Embryonic facial prominence (tissue), 1 donor: ENCODE data around the gene ANKS3.

ENCODE experiments used
- DNase-seq: peaks from one replicate; pipeline ENCODE4 v3.0.0-alpha.2; 2016; ENCODE audit errors: extremely low spot score

ANKS3 gene

GRCh38 chr16:4685776-4686496, 48.1 kb downstream of the ANKS3 start:
- DNase-seq, result no peak

- no peak for DNase-seq
These were observed 48.8 kb downstream of the ANKS3 start for GRCh38 chr16:4685292-4685691.

- DNase-seq, result no peak
These were observed 49.3 kb downstream of the ANKS3 start for GRCh38 chr16:4684763-4685162.

GRCh38 chr16:4684058-4684715, 49.9 kb downstream of the ANKS3 start:
- DNase-seq, result no peak

GRCh38 chr16:4683255-4684057, 50.6 kb downstream of the ANKS3 start:
- no peak for DNase-seq

GRCh38 chr16:4682616-4683254, 51.3 kb downstream of the ANKS3 start:
- no peak for DNase-seq

GRCh38 chr16:4682084-4682591, 51.9 kb downstream of the ANKS3 start:
- no peak for DNase-seq

- no peak for DNase-seq
These were observed 52.5 kb downstream of the ANKS3 start for GRCh38 chr16:4681471-4682083.

- no peak for DNase-seq
These were observed 53.2 kb downstream of the ANKS3 start for GRCh38 chr16:4680673-4681470.

- DNase-seq, result no peak
These were observed 54.0 kb downstream of the ANKS3 start for GRCh38 chr16:4679850-4680636.

- no peak for DNase-seq
These were observed 54.8 kb downstream of the ANKS3 start for GRCh38 chr16:4679156-4679849.

GRCh38 chr16:4678596-4678995, 55.5 kb downstream of the ANKS3 start:
- no peak for DNase-seq

- DNase-seq, result no peak
These were observed 56.1 kb downstream of the ANKS3 start for GRCh38 chr16:4677994-4678393.

GRCh38 chr16:4677390-4677789, 56.7 kb downstream of the ANKS3 start:
- DNase-seq, result no peak

- DNase-seq, result no peak
These were observed 57.2 kb downstream of the ANKS3 start for GRCh38 chr16:4676831-4677230.

- no peak for DNase-seq
These were observed 57.9 kb downstream of the ANKS3 start for GRCh38 chr16:4675864-4676786.

GRCh38 chr16:4674926-4675530, 59.0 kb downstream of the ANKS3 start:
- DNase-seq, result no peak
